Activated CD8-positive, alpha-beta memory T cell treated with anti-CD3 and anti-CD28 coated beads, Interleukin-2, amount 50 U/mL, for 1 hour (primary cell): ENCODE results near the gene HNRNPK.
"Not testable (repeated sequence)": the region's sequence is repeated elsewhere in the genome, so short reads cannot be mapped to it uniquely, and the experiment has no call there.

Experiments used
- DNase-seq: peaks from one replicate; pipeline ENCODE4 v3.0.0-alpha.2; 2020; ENCODE audit errors: extremely low read depth

The HNRNPK gene

GRCh38 chr9:83976372-83976771 is 3.6 kb downstream of the HNRNPK start:
- DNase-seq, result no peak

- no peak for DNase-seq
These were observed 4.7 kb downstream of the HNRNPK start for GRCh38 chr9:83975300-83975699.

- DNase-seq, result no peak
These were observed 7.7 kb downstream of the HNRNPK start for GRCh38 chr9:83972286-83972685.

- no peak for DNase-seq
These were observed 8.5 kb downstream of the HNRNPK start for GRCh38 chr9:83971485-83971884.

GRCh38 chr9:83969602-83970001 is 10.4 kb downstream of the HNRNPK start:
- no peak for DNase-seq

GRCh38 chr9:83967073-83967472 is 12.9 kb downstream of the HNRNPK start:
- no peak for DNase-seq

GRCh38 chr9:83966209-83966582 is 13.8 kb downstream of the HNRNPK start:
- no peak for DNase-seq

GRCh38 chr9:83965350-83966208 is 14.4 kb downstream of the HNRNPK start:
- DNase-seq, result no peak

GRCh38 chr9:83964973-83965349 is 15.1 kb downstream of the HNRNPK start:
- DNase-seq, result no peak

- DNase-seq, result no peak
These were observed 17.9 kb downstream of the HNRNPK start for GRCh38 chr9:83962165-83962564.

- no peak for DNase-seq
These were observed 19.0 kb downstream of the HNRNPK start for GRCh38 chr9:83960991-83961390.

- DNase-seq, result no peak
These were observed 21.0 kb downstream of the HNRNPK start for GRCh38 chr9:83959061-83959460.

GRCh38 chr9:83957248-83957513 is 22.8 kb downstream of the HNRNPK start:
- DNase-seq, result no peak

GRCh38 chr9:83956436-83957247 is 23.4 kb downstream of the HNRNPK start:
- no peak for DNase-seq

- DNase-seq, result no peak
These were observed 24.0 kb downstream of the HNRNPK start for GRCh38 chr9:83956086-83956435.

- not testable (repeated sequence) for DNase-seq
These were observed 31.9 kb downstream of the HNRNPK start for GRCh38 chr9:83948096-83948495.

- no peak for DNase-seq
These were observed 39.3 kb downstream of the HNRNPK start for GRCh38 chr9:83940590-83941303.

- no peak for DNase-seq
These were observed 42.1 kb downstream of the HNRNPK start for GRCh38 chr9:83937861-83938455.

GRCh38 chr9:83936523-83936922 is 43.5 kb downstream of the HNRNPK start:
- no peak for DNase-seq

- no peak for DNase-seq
These were observed 44.6 kb downstream of the HNRNPK start for GRCh38 chr9:83935276-83935935.

- no peak for DNase-seq
These were observed 45.3 kb downstream of the HNRNPK start for GRCh38 chr9:83934569-83935275.
